CD14-positive monocyte (primary cell): Measurements from ENCODE around the gene CPA3. TPM values are rescaled to one million over a fixed set of nuclear protein-coding genes. Genes with fewer than 3 reads are reported as not detected.

Experiments
- DNase-seq, 3 donors: peaks; one replicate each; pipeline ENCODE4 v3.0.0-alpha.2; 2011 to 2022
- H2AFZ ChIP-seq: 2 replicates; pipeline ENCODE4 v1.6.0; 2012; ENCODE audit warnings: mild to moderate bottlenecking, low read depth, low read length, inconsistent platforms; ENCODE audit not compliant: insufficient read depth, poor library complexity, severe bottlenecking
- H3K27ac ChIP-seq, 2 donors: 1 replicate in 1 of 2; 2 replicates in 1 of 2; pipeline ENCODE4 v1.5.1; 2012 to 2013; ENCODE audit warnings: low read length in 2 of 2, control low read depth in 1 of 2, inconsistent platforms in 1 of 2, low read depth in 1 of 2, mild to moderate bottlenecking in 1 of 2
- H3K27me3 ChIP-seq, 2 donors: one replicate each; pipeline versions ENCODE4 v1.6.0 to v1.6.1; 2011 to 2013; ENCODE audit warnings: low read length in 2 of 2; ENCODE audit not compliant: control insufficient read depth in 2 of 2, insufficient read depth in 2 of 2
- H3K36me3 ChIP-seq, 2 donors: replicated peaks in 1 of 2; 1 replicate in 1 of 2; 2 replicates in 1 of 2; pipeline versions ENCODE4 v1.5.1 to v1.6.1; 2012 to 2013; ENCODE audit warnings: low read length in 2 of 2, control low read depth in 1 of 2, inconsistent platforms in 1 of 2, mild to moderate bottlenecking in 1 of 2; ENCODE audit not compliant: insufficient read depth in 2 of 2, control insufficient read depth in 1 of 2
- H3K4me1 ChIP-seq, 2 donors: 1 replicate in 1 of 2; 2 replicates in 1 of 2; pipeline versions ENCODE4 v1.5.1 to v1.6.1; 2012 to 2013; ENCODE audit warnings: low read length in 2 of 2, control low read depth in 1 of 2, inconsistent platforms in 1 of 2, mild to moderate bottlenecking in 1 of 2, moderate library complexity in 1 of 2; ENCODE audit not compliant: insufficient read depth in 2 of 2, control insufficient read depth in 1 of 2
- H3K4me2 ChIP-seq: replicated peaks from 2 replicates; pipeline ENCODE3; 2012; ENCODE audit warnings: low read length, moderate library complexity, mild to moderate bottlenecking; ENCODE audit not compliant: poor library complexity, severe bottlenecking; ENCODE audit errors: extremely low read depth
- H3K4me3 ChIP-seq, 3 experiments: fragments of 200-600 bp in 1 of 3; sonication (generic) in 1 of 3; replicated peaks in 1 of 3; 1 replicate in 2 of 3; 2 replicates in 1 of 3; pipeline ENCODE4 v1.5.1; 2011 to 2013; ENCODE audit warnings: low read length in 3 of 3, mild to moderate bottlenecking in 3 of 3, control low read depth in 2 of 3, low read depth in 2 of 3, inconsistent platforms in 1 of 3, moderate library complexity in 1 of 3
- H3K79me2 ChIP-seq: 2 replicates; pipeline ENCODE4 v1.6.0; 2012; ENCODE audit warnings: mild to moderate bottlenecking, control low read depth, inconsistent platforms, low read length, moderate library complexity; ENCODE audit not compliant: insufficient read depth
- H3K9ac ChIP-seq: 2 replicates; pipeline ENCODE4 v1.6.0; 2017; ENCODE audit warnings: low read length, mild to moderate bottlenecking; ENCODE audit not compliant: insufficient read depth, poor library complexity, severe bottlenecking
- H3K9me3 ChIP-seq, 2 donors: replicated peaks in 1 of 2; 1 replicate in 1 of 2; 2 replicates in 1 of 2; pipeline versions ENCODE4 v1.5.1 to v1.6.1; 2012 to 2013; ENCODE audit warnings: low read length in 2 of 2, control low read depth in 1 of 2; ENCODE audit not compliant: control insufficient read depth in 1 of 2, insufficient read depth in 1 of 2
- H4K20me1 ChIP-seq: 2 replicates; pipeline ENCODE4 v1.6.0; 2012; ENCODE audit warnings: mild to moderate bottlenecking, low read length, control low read depth, moderate library complexity; ENCODE audit not compliant: insufficient read depth
- H3K27ac Mint-ChIP-seq, 7 donors: one replicate each; pipeline ENCODE4 v1.8.0; 2020; ENCODE audit warnings: mild to moderate bottlenecking in 7 of 7, mixed read lengths in 7 of 7, moderate library complexity in 6 of 7, inconsistent platforms in 2 of 7
- H3K27me3 Mint-ChIP-seq, 3 donors: one replicate each; pipeline ENCODE4 v1.8.0; 2021 to 2022; ENCODE audit warnings: low read depth in 3 of 3, mild to moderate bottlenecking in 3 of 3, mixed read lengths in 3 of 3, moderate library complexity in 3 of 3, inconsistent platforms in 1 of 3
- H3K36me3 Mint-ChIP-seq, 2 donors: one replicate each; pipeline ENCODE4 v1.8.0; 2020; ENCODE audit warnings: mixed read lengths in 2 of 2, inconsistent platforms in 1 of 2, mild to moderate bottlenecking in 1 of 2
- H3K4me1 Mint-ChIP-seq: one replicate; pipeline ENCODE4 v1.8.0; 2020; ENCODE audit warnings: mild to moderate bottlenecking, mixed read lengths
- H3K4me3 Mint-ChIP-seq, 2 donors: one replicate each; pipeline ENCODE4 v1.8.0; 2020; ENCODE audit warnings: mild to moderate bottlenecking in 2 of 2, mixed read lengths in 2 of 2, moderate library complexity in 1 of 2
- H3K9me3 Mint-ChIP-seq, 7 donors: one replicate each; pipeline ENCODE4 v1.8.0; 2020 to 2022; ENCODE audit warnings: mixed read lengths in 7 of 7, mild to moderate bottlenecking in 6 of 7, moderate library complexity in 6 of 7, inconsistent platforms in 2 of 7
- WGBS: methylation state at CpG from one replicate; pipeline ENCODE4 v1.1.5; 2013; ENCODE audit warnings: missing lambda C conversion rate; ENCODE audit not compliant: insufficient coverage; 5-methylcytosine and 5-hydroxymethylcytosine counted together
- intact Hi-C, 2 donors: fragments of 100-400 bp; cut with micrococcal nuclease; formaldehyde crosslinking; loops; one replicate each; pipeline versions ENCODE4 v1.15.0 to v1.15.1; 2023
- polyA plus RNA-seq, 3 donors: library from polyadenylated mRNA; depleted of rRNA in 1 of 3; unstranded in 2 of 3; stranded (reverse) in 1 of 3; fragments of 300-500 nt in 2 of 3; fragments of >200 nt in 1 of 3; fragmentation: Illumina TruSeq in 2 of 3; gene quantifications; 1 replicate in 2 of 3; 2 replicates in 1 of 3; pipeline ENCODE4 v1.2.3, GENCODE V29; 2012 to 2021
- TF ChIP-seq, protein P1 (sequence below): fragments of 200-600 bp; IDR thresholded peaks from one replicate; pipeline ENCODE4 v1.8.0; 2022; ENCODE audit warnings: antibody characterized with exemption, mild to moderate bottlenecking

The CPA3 gene
- polyA plus RNA-seq, 3 donors: not detected

GRCh38 chr3:148828136-148828690, 36.9 kb upstream of the CPA3 start:
- no peak for DNase-seq
- H3K36me3 Mint-ChIP-seq: no peaks in the 10 kb centered on the region
- no peak overlapping the region for H3K27ac Mint-ChIP-seq
- H4K20me1 ChIP-seq: no peaks in the 10 kb centered on the region
- H3K9me3 Mint-ChIP-seq: no peaks in the 10 kb centered on the region
- H3K4me2 ChIP-seq: no peak overlapping the region
- H3K4me1 ChIP-seq: peaks cover 5 to 8% of the 10 kb centered on the region in 2 donors
- TF ChIP-seq, protein P1, sequence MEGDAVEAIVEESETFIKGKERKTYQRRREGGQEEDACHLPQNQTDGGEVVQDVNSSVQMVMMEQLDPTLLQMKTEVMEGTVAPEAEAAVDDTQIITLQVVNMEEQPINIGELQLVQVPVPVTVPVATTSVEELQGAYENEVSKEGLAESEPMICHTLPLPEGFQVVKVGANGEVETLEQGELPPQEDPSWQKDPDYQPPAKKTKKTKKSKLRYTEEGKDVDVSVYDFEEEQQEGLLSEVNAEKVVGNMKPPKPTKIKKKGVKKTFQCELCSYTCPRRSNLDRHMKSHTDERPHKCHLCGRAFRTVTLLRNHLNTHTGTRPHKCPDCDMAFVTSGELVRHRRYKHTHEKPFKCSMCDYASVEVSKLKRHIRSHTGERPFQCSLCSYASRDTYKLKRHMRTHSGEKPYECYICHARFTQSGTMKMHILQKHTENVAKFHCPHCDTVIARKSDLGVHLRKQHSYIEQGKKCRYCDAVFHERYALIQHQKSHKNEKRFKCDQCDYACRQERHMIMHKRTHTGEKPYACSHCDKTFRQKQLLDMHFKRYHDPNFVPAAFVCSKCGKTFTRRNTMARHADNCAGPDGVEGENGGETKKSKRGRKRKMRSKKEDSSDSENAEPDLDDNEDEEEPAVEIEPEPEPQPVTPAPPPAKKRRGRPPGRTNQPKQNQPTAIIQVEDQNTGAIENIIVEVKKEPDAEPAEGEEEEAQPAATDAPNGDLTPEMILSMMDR: no peak
- no peak overlapping the region for H3K4me3 Mint-ChIP-seq
- H2AFZ ChIP-seq: no peak overlapping the region
- no peak overlapping the region for H3K27ac ChIP-seq
- H3K4me3 ChIP-seq: no peak overlapping the region
- H3K9me3 ChIP-seq: no peaks in the 10 kb centered on the region
- H3K4me1 Mint-ChIP-seq: peaks cover 11% of the 10 kb centered on the region
- no peaks in the 10 kb centered on the region for H3K27me3 ChIP-seq
- no peaks in the 10 kb centered on the region for H3K36me3 ChIP-seq
- intact Hi-C loops: no loop called here
- no peaks in the 10 kb centered on the region for H3K27me3 Mint-ChIP-seq
- H3K9ac ChIP-seq: no peak overlapping the region
- WGBS: no CpG with 5 or more reads among the region's 4 CpGs
- no peaks in the 10 kb centered on the region for H3K79me2 ChIP-seq

DNA sequence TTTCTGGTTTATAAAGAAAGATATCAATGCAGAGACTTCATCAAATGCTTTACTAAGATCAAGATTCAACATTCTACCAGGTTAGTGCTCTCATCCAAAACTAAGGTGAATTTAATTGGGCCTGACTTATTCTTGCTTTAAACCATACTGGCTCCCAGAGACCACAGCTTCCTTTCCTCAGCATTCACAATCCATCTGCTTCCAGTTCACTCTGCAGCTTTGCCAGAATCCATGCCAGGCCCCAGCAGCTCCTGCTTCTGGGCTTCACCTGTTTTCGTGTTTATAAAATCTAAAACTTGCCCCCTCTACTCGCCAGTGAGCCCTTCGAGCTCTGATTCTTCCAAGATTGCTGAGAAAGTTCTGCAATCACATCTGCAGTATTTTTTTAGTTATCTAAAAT, 35.2 kb upstream of the CPA3 start:
- H3K27me3 Mint-ChIP-seq: peaks cover 0 to 1% (median 0%) of the 10 kb centered on the region in 3 donors
- Histone ChIP-seq H4K20me1 (no peaks in the 10 kb centered on the region), H3K9me3 (no peaks in the 10 kb centered on the region), H3K79me2 (no peaks in the 10 kb centered on the region), H3K9ac (no peak overlapping the region), H2AFZ (no peak overlapping the region), H3K4me2 (no peak overlapping the region), H3K36me3 (no peaks in the 10 kb centered on the region), H3K27ac (no peak overlapping the region), H3K4me1 (peaks cover 5 to 6% of the 10 kb centered on the region in 2 donors), H3K27me3 (no peaks in the 10 kb centered on the region), H3K4me3 (no peak overlapping the region)
- TF ChIP-seq, protein P1: no peak
- DNase-seq: no peak
- intact Hi-C loops: no loop called here
- H3K4me3 Mint-ChIP-seq: no peak overlapping the region
- peaks cover 10% of the 10 kb centered on the region for H3K4me1 Mint-ChIP-seq
- H3K27ac Mint-ChIP-seq: no peak overlapping the region
- no peaks in the 10 kb centered on the region for H3K9me3 Mint-ChIP-seq
- H3K36me3 Mint-ChIP-seq: no peaks in the 10 kb centered on the region
- 80% methylated on average over 1 of the region's 3 CpGs for WGBS
